H1 (cell line): ENCODE measurements around the gene HOXA11. TPM values are rescaled to one million over a fixed set of nuclear protein-coding genes. Genes with fewer than 3 reads are reported as not detected.
A peak's percentile ranks its signal among the peaks of the same experiment; 100 is the strongest.

Experiments used
- CTCF ChIA-PET: fragments of 300-600 bp; sonication (Branson Sonifier 250); formaldehyde crosslinking; loops from one replicate; lab custom pipeline; 2021; ENCODE audit not compliant: partially characterized antibody; lab: Charles Lee
- POLR2A ChIA-PET: fragments of 300-600 bp; sonication (Branson Sonifier 250); formaldehyde crosslinking; loops from one replicate; lab custom pipeline; 2021; ENCODE audit warnings: inconsistent platforms; ENCODE audit not compliant: partially characterized antibody; lab: Charles Lee
- DNase-seq, 2 experiments: peaks; one replicate each; pipeline versions ENCODE4 v3.0.0 to v3.0.0-alpha.2; 2010 to 2022; ENCODE audit warnings: low spot score in 2 of 2, low read depth in 1 of 2, mixed read lengths in 1 of 2
- FAIRE-seq: peaks from 2 replicates; lab custom pipeline; 2011; peaks lifted over from hg19 to GRCh38; lab: Jason Lieb, UNC
- H2AFZ ChIP-seq: 2 replicates; pipeline ENCODE4 v1.8.1; 2012; ENCODE audit warnings: low read length, inconsistent platforms
- H2AK5ac ChIP-seq: 2 replicates; pipeline ENCODE4 v1.6.1; 2013; ENCODE audit warnings: low read depth, low read length
- H2BK120ac ChIP-seq: replicated peaks from 2 replicates; pipeline ENCODE3; 2013; ENCODE audit warnings: low read depth, low read length, inconsistent platforms
- H2BK12ac ChIP-seq: 2 replicates; pipeline ENCODE4 v1.6.1; 2013; ENCODE audit warnings: low read depth, low read length
- H2BK15ac ChIP-seq: 2 replicates; pipeline ENCODE4 v1.6.1; 2013; ENCODE audit warnings: low read length
- H2BK20ac ChIP-seq: 2 replicates; pipeline ENCODE4 v1.6.1; 2013; ENCODE audit warnings: low read length
- H2BK5ac ChIP-seq: 2 replicates; pipeline ENCODE4 v1.6.1; 2013; ENCODE audit warnings: low read depth, low read length
- H3K14ac ChIP-seq: 2 replicates; pipeline ENCODE4 v1.6.1; 2013; ENCODE audit warnings: inconsistent platforms; ENCODE audit not compliant: insufficient read length
- H3K18ac ChIP-seq: 2 replicates; pipeline ENCODE4 v1.6.1; 2013; ENCODE audit warnings: low read length; ENCODE audit errors: extremely low read depth
- H3K23ac ChIP-seq: 2 replicates; pipeline ENCODE4 v1.6.1; 2013; ENCODE audit warnings: inconsistent platforms; ENCODE audit not compliant: insufficient read length
- H3K23me2 ChIP-seq: 2 replicates; pipeline ENCODE4 v1.6.1; 2013; ENCODE audit warnings: low read depth, low read length
- H3K27ac ChIP-seq: 2 replicates; pipeline ENCODE4 v1.6.1; 2011; ENCODE audit warnings: low read depth, low read length, inconsistent platforms
- H3K27me3 ChIP-seq, 4 experiments: replicated peaks in 1 of 4; 1 replicate in 1 of 4; 2 replicates in 3 of 4; pipeline versions ENCODE4 v1.6.1 to v1.8.1; 2011 to 2013; ENCODE audit warnings: low read length in 3 of 4, mild to moderate bottlenecking in 3 of 4, inconsistent platforms in 2 of 4, mixed read lengths in 2 of 4, moderate library complexity in 1 of 4; ENCODE audit not compliant: control insufficient read depth in 3 of 4, insufficient read depth in 3 of 4; ENCODE audit errors: extremely low read depth in 1 of 4
- H3K36me3 ChIP-seq, 4 experiments: 2 replicates each; pipeline versions ENCODE4 v1.6.1 to v1.8.1; 2011 to 2013; ENCODE audit warnings: mild to moderate bottlenecking in 4 of 4, low read length in 3 of 4, moderate library complexity in 2 of 4, control low read depth in 1 of 4, inconsistent platforms in 1 of 4; ENCODE audit not compliant: insufficient read depth in 4 of 4, control insufficient read depth in 2 of 4
- H3K4ac ChIP-seq: replicated peaks from 2 replicates; pipeline ENCODE3; 2013; ENCODE audit warnings: low read length, low read depth, mixed read lengths, inconsistent platforms; ENCODE audit not compliant: insufficient read length
- H3K4me1 ChIP-seq, 4 experiments: replicated peaks in 1 of 4; 1 replicate in 1 of 4; 2 replicates in 3 of 4; pipeline versions ENCODE4 v1.6.1 to v1.8.1; 2011 to 2013; ENCODE audit warnings: low read length in 3 of 4, inconsistent platforms in 2 of 4, mixed read lengths in 1 of 4; ENCODE audit not compliant: insufficient read depth in 4 of 4, control insufficient read depth in 3 of 4
- H3K4me2 ChIP-seq, 2 experiments: 2 replicates each; pipeline versions ENCODE4 v1.6.1 to v1.8.1; 2011 to 2013; ENCODE audit warnings: low read depth in 2 of 2, low read length in 2 of 2, control low read depth in 1 of 2, inconsistent platforms in 1 of 2, mild to moderate bottlenecking in 1 of 2; ENCODE audit not compliant: insufficient read depth in 1 of 2
- H3K4me3 ChIP-seq, 4 experiments: fragments of 200-600, 300-600 bp in 1 of 4; sonication (generic), shearing (Covaris generic), sonication (Bioruptor Twin) in 1 of 4; 2 replicates each; pipeline versions ENCODE4 v1.5.1 to v1.8.1; 2011 to 2016; ENCODE audit warnings: low read length in 4 of 4, low read depth in 3 of 4, control low read depth in 2 of 4, inconsistent platforms in 2 of 4, mild to moderate bottlenecking in 2 of 4, mixed read lengths in 1 of 4, moderate library complexity in 1 of 4; ENCODE audit not compliant: insufficient read depth in 2 of 4; ENCODE audit errors: extremely low read depth in 1 of 4
- H3K56ac ChIP-seq: replicated peaks from 2 replicates; pipeline ENCODE3; 2013; ENCODE audit warnings: low read depth, mild to moderate bottlenecking, mixed read lengths, low read length, inconsistent platforms; ENCODE audit not compliant: insufficient read length
- H3K79me1 ChIP-seq: 2 replicates; pipeline ENCODE4 v1.6.1; 2013; ENCODE audit warnings: low read depth, low read length, control low read depth
- H3K79me2 ChIP-seq, 2 experiments: 2 replicates each; pipeline versions ENCODE4 v1.6.1 to v1.8.1; 2012 to 2013; ENCODE audit warnings: low read length in 2 of 2, mild to moderate bottlenecking in 2 of 2, inconsistent platforms in 1 of 2; ENCODE audit not compliant: insufficient read depth in 2 of 2, control insufficient read depth in 1 of 2
- H3K9ac ChIP-seq, 4 experiments: replicated peaks in 1 of 4; 1 replicate in 1 of 4; 2 replicates in 3 of 4; pipeline versions ENCODE4 v1.6.1 to v1.8.1; 2011 to 2013; ENCODE audit warnings: low read depth in 3 of 4, low read length in 3 of 4, control low read depth in 2 of 4, mild to moderate bottlenecking in 2 of 4, moderate library complexity in 2 of 4, inconsistent platforms in 1 of 4; ENCODE audit errors: extremely low read depth in 1 of 4
- H3K9me3 ChIP-seq, 2 experiments: 2 replicates each; pipeline versions ENCODE4 v1.6.1 to v1.8.1; 2012 to 2013; ENCODE audit warnings: mild to moderate bottlenecking in 2 of 2, moderate library complexity in 2 of 2, control low read depth in 1 of 2, inconsistent platforms in 1 of 2, low read depth in 1 of 2, low read length in 1 of 2, mixed read lengths in 1 of 2; ENCODE audit not compliant: insufficient read depth in 2 of 2
- H4K20me1 ChIP-seq, 2 experiments: replicated peaks in 1 of 2; 2 replicates each; pipeline versions ENCODE3 to v1.8.1; 2011 to 2013; ENCODE audit warnings: inconsistent platforms in 2 of 2, low read length in 2 of 2, mild to moderate bottlenecking in 1 of 2; ENCODE audit not compliant: insufficient read depth in 2 of 2, control insufficient read depth in 1 of 2
- H4K5ac ChIP-seq: 2 replicates; pipeline ENCODE4 v1.6.1; 2013; ENCODE audit warnings: low read length, low read depth, mixed read lengths, inconsistent platforms; ENCODE audit not compliant: insufficient read length
- H4K8ac ChIP-seq: 2 replicates; pipeline ENCODE4 v1.8.0; 2013; ENCODE audit warnings: mild to moderate bottlenecking, moderate library complexity, low read length, inconsistent platforms; ENCODE audit not compliant: insufficient read depth; ENCODE audit errors: extremely low read depth
- H4K91ac ChIP-seq: replicated peaks from 2 replicates; pipeline ENCODE3; 2013; ENCODE audit warnings: low read length, mixed read lengths, inconsistent platforms; ENCODE audit not compliant: insufficient read length
- CBX8 ChIP-seq: fragments of 300-800, 300-1000 bp; sonication (generic); IDR thresholded peaks from 2 replicates; pipeline ENCODE4 v1.7.1; 2016; ENCODE audit warnings: low read depth, low read length, borderline replicate concordance
- SUZ12 ChIP-seq: fragments of 200-600 bp; sonication (generic); IDR thresholded peaks from 2 replicates; pipeline ENCODE4 v1.6.1; 2012; ENCODE audit warnings: mild to moderate bottlenecking, inconsistent platforms, low read length, moderate library complexity, mixed read lengths
- WGBS, 2 experiments: shearing (Covaris generic) in 1 of 2; methylation state at CpG; one replicate each; pipeline versions ENCODE4 v1.1.6 to v1.1.7; 2013 to 2015; ENCODE audit warnings: low lambda C conversion rate in 2 of 2, mixed read lengths in 2 of 2, inconsistent platforms in 1 of 2, low coverage in 1 of 2, missing lambda C conversion rate in 1 of 2; ENCODE audit not compliant: insufficient replicate concordance in 2 of 2, insufficient coverage in 1 of 2, insufficient read length in 1 of 2; ENCODE audit errors: extremely low coverage in 1 of 2, missing lambda C conversion rate in 1 of 2; 5-methylcytosine and 5-hydroxymethylcytosine counted together
- polyA plus RNA-seq, 7 experiments: library from polyadenylated mRNA; depleted of rRNA in 3 of 7; stranded (reverse) in 5 of 7; unstranded in 2 of 7; fragments of >200 nt in 5 of 7; fragments of 200-250 nt in 2 of 7; gene quantifications; 1 replicate in 5 of 7; 2 replicates in 1 of 7; 4 replicates in 1 of 7; pipeline versions ENCODE4 v1.2.1 to v1.2.3, GENCODE V29; 2011 to 2013; ENCODE audit warnings: missing spikeins in 2 of 7, mixed read lengths in 2 of 7
- total RNA-seq: library from RNA; stranded (reverse); fragmentation: NEBNext Ultra II Directional; extraction: Animal tissue kit (Norgen Biotek cat#: 25700); gene quantifications from 2 replicates; pipeline ENCODE4 v1.2.1, GENCODE V29; 2021

The HOXA11 gene
- total and polyA plus RNA-seq, 2 of the 8 experiments (the other 6 are each of a cell fraction or from before 2014, with no cell fraction given) = not detected

DNA sequence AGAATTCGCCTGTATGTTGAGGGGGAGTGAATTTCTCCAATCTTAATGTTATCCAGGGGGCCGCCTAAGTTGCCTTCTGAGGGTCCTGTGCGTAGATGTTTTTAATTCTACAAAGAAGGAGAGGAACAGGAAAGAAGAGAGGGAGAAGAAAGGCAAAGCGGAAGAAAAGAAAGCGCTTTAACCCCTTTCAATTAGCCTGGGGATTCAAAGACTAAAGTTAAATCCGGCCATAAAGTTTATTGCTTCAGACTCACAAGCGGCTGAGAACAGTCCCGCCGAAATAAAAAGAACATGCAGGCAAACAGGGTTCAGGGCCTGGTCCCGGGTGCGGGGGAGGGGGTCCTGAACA, 46.1 kb downstream of the HOXA11 start:
- no peak overlapping the region for H3K56ac ChIP-seq
- H4K91ac ChIP-seq = no peak overlapping the region
- H3K36me3 ChIP-seq = peaks cover 0 to 7% (median 0%) of the 10 kb centered on the region in 4 experiments; a peak in 1 of 8 replicates
- no peak overlapping the region for H2BK120ac ChIP-seq
- H3K23me2 ChIP-seq = peaks cover 9% of the 10 kb centered on the region
- H2BK12ac ChIP-seq = no peak overlapping the region
- no peaks in the 10 kb centered on the region for H3K79me1 ChIP-seq
- 12% methylated on average over 11 of the region's 11 CpGs; no CpG with 5 or more reads in 1 of the 2 experiments for WGBS, 2 experiments
- H4K20me1 ChIP-seq = peaks cover 18 to 22% of the 10 kb centered on the region in 2 experiments
- H3K4ac ChIP-seq = no peak overlapping the region
- no peak overlapping the region for H3K18ac ChIP-seq
- CTCF ChIA-PET = interaction anchor here (1.3 to 3.5 kb wide), 2 partner anchors 22 to 286 kb away, joined by 4 to 11 read pairs; no protein-coding TSS in a partner anchor
- H3K4me1 ChIP-seq = peaks cover 0 to 6% (median 3%) of the 10 kb centered on the region in 4 experiments; a peak in 4 of 7 replicates
- FAIRE-seq (no peak), DNase-seq (no peak)
- peaks cover 97 to 100% (median 99%) of the 10 kb centered on the region in 4 experiments for H3K27me3 ChIP-seq
- no peak overlapping the region for H2AFZ ChIP-seq
- H3K9me3 ChIP-seq = no peaks in the 10 kb centered on the region
- no peak overlapping the region for H3K14ac ChIP-seq
- POLR2A ChIA-PET = no interaction called here
- no peak overlapping the region for H2BK15ac ChIP-seq
- H4K8ac ChIP-seq = no peak overlapping the region
- H2BK5ac ChIP-seq = no peak overlapping the region
- TF ChIP-seq SUZ12 = no peak
- peak; percentile 24; the same call in 1 of the 2 replicates for TF ChIP-seq CBX8
- H4K5ac ChIP-seq = no peak overlapping the region
- no peak overlapping the region for H2BK20ac ChIP-seq
- H3K23ac ChIP-seq = no peak overlapping the region
- peak overlapping the region in 1 of 4 experiments; percentile 47; a peak in 1 of 8 replicates for H3K4me3 ChIP-seq
- H2AK5ac ChIP-seq = no peak overlapping the region
- no peak overlapping the region for H3K9ac ChIP-seq
- H3K27ac ChIP-seq = no peak overlapping the region
- H3K79me2 ChIP-seq = no peaks in the 10 kb centered on the region
- peak overlapping the region in 1 of 2 experiments; percentile 44; a peak in 1 of 4 replicates for H3K4me2 ChIP-seq
